ENCODE data around the gene CMTM7. TPM values are rescaled to one million over a fixed set of nuclear protein-coding genes. Genes with fewer than 3 reads are reported as not detected.

Gene CMTM7
- total and polyA plus RNA-seq, 10 of the 15 experiments (the other 5 are each of a cell fraction or from before 2014, with no cell fraction given): 3.7 to 36.4 (median 14.7) TPM

GRCh38 chr3:32359766-32360492 lies 31.7 kb upstream of the CMTM7 start:
- ChIA-PET CTCF (interaction anchor here (1.0 kb wide), 1 partner anchor 40 kb away, joined by 3 read pairs; no protein-coding TSS in a partner anchor), SMC1A (ENCODE audit: uncharacterized antibody, unreplicated experiment) (no interaction called here), RAD21 (ENCODE audit: unreplicated experiment) (interaction anchor here (1.7 kb wide), 1 partner anchor 15 kb away, joined by 5 read pairs; no protein-coding TSS in a partner anchor), POLR2A (no interaction called here)
- Histone ChIP-seq H3K4me1 (ENCODE audit: control insufficient read depth, insufficient read depth, low read length) (no peaks in the 10 kb centered on the region), H3K27me3 (replicated peaks in 1 of 2; ENCODE audit: control insufficient read depth in 2 of 2, insufficient read depth in 2 of 2, low read length in 1 of 2) (peaks cover 2% of the 10 kb centered on the region in 2 experiments; a peak in 2 of 4 replicates), H3K27ac (ENCODE audit: control insufficient read depth, insufficient read depth) (no peak overlapping the region), H3K4me2 (ENCODE audit: control insufficient read depth, insufficient read depth) (no peak overlapping the region), H3K9me3 (replicated peaks; ENCODE audit: control insufficient read depth, insufficient read depth, low read length) (no peaks in the 10 kb centered on the region), H3K79me2 (ENCODE audit: control insufficient read depth, insufficient read depth, low read length) (no peaks in the 10 kb centered on the region), H3K9ac (ENCODE audit: control insufficient read depth, insufficient read depth, low read length) (no peak overlapping the region), H3K4me3 (no peak overlapping the region), H2AFZ (ENCODE audit: control insufficient read depth, low read depth, low read length) (no peak overlapping the region), H4K20me1 (ENCODE audit: control insufficient read depth, insufficient read depth) (no peaks in the 10 kb centered on the region), H3K36me3 (ENCODE audit: control insufficient read depth in 2 of 2, insufficient read depth in 2 of 2, low read length in 1 of 2) (no peaks in the 10 kb centered on the region)
- no peak for DNase-seq (ENCODE audit: low read depth, low spot score)
- no peak for FAIRE-seq
- ATAC-seq: no peak
- WGBS (ENCODE audit: insufficient coverage, insufficient replicate concordance, low lambda C conversion rate, missing lambda C conversion rate): 64% methylated on average over 5 of the region's 5 CpGs
- intact Hi-C loops (cut with micrococcal nuclease; ENCODE audit: unreplicated experiment): no loop called here
- in situ Hi-C loops (cut with MboI): no loop called here
- no TSS peak for BruUV-seq (replicated peaks)
- no peak for TF ChIP-seq ZNF622 (IDR thresholded peaks at IDR 0.05)
- TF ChIP-seq, protein P1, sequence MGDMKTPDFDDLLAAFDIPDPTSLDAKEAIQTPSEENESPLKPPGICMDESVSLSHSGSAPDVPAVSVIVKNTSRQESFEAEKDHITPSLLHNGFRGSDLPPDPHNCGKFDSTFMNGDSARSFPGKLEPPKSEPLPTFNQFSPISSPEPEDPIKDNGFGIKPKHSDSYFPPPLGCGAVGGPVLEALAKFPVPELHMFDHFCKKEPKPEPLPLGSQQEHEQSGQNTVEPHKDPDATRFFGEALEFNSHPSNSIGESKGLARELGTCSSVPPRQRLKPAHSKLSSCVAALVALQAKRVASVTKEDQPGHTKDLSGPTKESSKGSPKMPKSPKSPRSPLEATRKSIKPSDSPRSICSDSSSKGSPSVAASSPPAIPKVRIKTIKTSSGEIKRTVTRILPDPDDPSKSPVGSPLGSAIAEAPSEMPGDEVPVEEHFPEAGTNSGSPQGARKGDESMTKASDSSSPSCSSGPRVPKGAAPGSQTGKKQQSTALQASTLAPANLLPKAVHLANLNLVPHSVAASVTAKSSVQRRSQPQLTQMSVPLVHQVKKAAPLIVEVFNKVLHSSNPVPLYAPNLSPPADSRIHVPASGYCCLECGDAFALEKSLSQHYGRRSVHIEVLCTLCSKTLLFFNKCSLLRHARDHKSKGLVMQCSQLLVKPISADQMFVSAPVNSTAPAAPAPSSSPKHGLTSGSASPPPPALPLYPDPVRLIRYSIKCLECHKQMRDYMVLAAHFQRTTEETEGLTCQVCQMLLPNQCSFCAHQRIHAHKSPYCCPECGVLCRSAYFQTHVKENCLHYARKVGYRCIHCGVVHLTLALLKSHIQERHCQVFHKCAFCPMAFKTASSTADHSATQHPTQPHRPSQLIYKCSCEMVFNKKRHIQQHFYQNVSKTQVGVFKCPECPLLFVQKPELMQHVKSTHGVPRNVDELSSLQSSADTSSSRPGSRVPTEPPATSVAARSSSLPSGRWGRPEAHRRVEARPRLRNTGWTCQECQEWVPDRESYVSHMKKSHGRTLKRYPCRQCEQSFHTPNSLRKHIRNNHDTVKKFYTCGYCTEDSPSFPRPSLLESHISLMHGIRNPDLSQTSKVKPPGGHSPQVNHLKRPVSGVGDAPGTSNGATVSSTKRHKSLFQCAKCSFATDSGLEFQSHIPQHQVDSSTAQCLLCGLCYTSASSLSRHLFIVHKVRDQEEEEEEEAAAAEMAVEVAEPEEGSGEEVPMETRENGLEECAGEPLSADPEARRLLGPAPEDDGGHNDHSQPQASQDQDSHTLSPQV (IDR thresholded peaks at IDR 0.05): no peak
- no peak for TF ChIP-seq PBX3 (IDR thresholded peaks at IDR 0.05; ENCODE audit: insufficient replicate concordance, low read depth, low read length)
- no peak for TF ChIP-seq FOXM1 (IDR thresholded peaks at IDR 0.05; ENCODE audit: low read depth, low read length)
- TF ChIP-seq TBL1XR1 (IDR thresholded peaks at IDR 0.05; ENCODE audit: low read depth, low read length): no peak
- TF ChIP-seq KAT2A (conservative IDR thresholded peaks at IDR 0.05; ENCODE audit: control insufficient read depth, low read depth, low read length): no peak
- no peak for TF ChIP-seq ATF3 (IDR thresholded peaks at IDR 0.05; ENCODE audit: borderline replicate concordance, extremely low read depth, low read depth, low read length)
- no peak for TF ChIP-seq ZBTB11 (CRISPR knock-in tag; IDR thresholded peaks at IDR 0.05)
